IMR-90 (cell line): ENCODE data around the gene SH3GL2.

Experiments used
- BHLHE40 ChIP-seq: fragments of 150-350 bp; IDR thresholded peaks from 2 replicates; pipeline ENCODE4 v1.6.1; 2016; ENCODE audit warnings: mild to moderate bottlenecking, low read depth, low read length
- CEBPB ChIP-seq: IDR thresholded peaks from 2 replicates; pipeline ENCODE4 v1.6.1; 2012; ENCODE audit warnings: low read depth, low read length, improper control_type of control experiment
- FOS ChIP-seq: fragments of 150-350 bp; IDR thresholded peaks from 2 replicates; pipeline ENCODE4 v1.6.1; 2016; ENCODE audit warnings: low read depth, low read length
- MAFK ChIP-seq: IDR thresholded peaks from 2 replicates; pipeline ENCODE4 v1.6.1; 2012; ENCODE audit warnings: low read depth, low read length, improper control_type of control experiment
- MAZ ChIP-seq: IDR thresholded peaks from 2 replicates; pipeline ENCODE4 v1.6.1; 2012; ENCODE audit warnings: low read depth, mild to moderate bottlenecking, low read length, improper control_type of control experiment, moderate library complexity, borderline replicate concordance
- MXI1 ChIP-seq: IDR thresholded peaks from 2 replicates; pipeline ENCODE4 v1.6.1; 2012; ENCODE audit warnings: low read depth, mild to moderate bottlenecking, low read length, moderate library complexity, borderline replicate concordance
- POLR2A ChIP-seq: IDR thresholded peaks from 2 replicates; pipeline ENCODE4 v1.6.1; 2012; ENCODE audit warnings: mild to moderate bottlenecking, low read depth, low read length
- RAD21 ChIP-seq: IDR thresholded peaks from 2 replicates; pipeline ENCODE4 v1.6.1; 2012; ENCODE audit warnings: low read length, improper control_type of control experiment
- RCOR1 ChIP-seq: IDR thresholded peaks from 2 replicates; pipeline ENCODE4 v1.6.1; 2012; ENCODE audit warnings: mild to moderate bottlenecking, low read length, improper control_type of control experiment; ENCODE audit not compliant: insufficient replicate concordance
- RFX5 ChIP-seq: IDR thresholded peaks from 2 replicates; pipeline ENCODE4 v1.8.0; 2012; ENCODE audit warnings: low read depth, mild to moderate bottlenecking, low read length, moderate library complexity
- SMC3 ChIP-seq: fragments of 150-350 bp; IDR thresholded peaks from 2 replicates; pipeline ENCODE4 v1.6.1; 2016; ENCODE audit warnings: low read depth, mild to moderate bottlenecking, antibody characterized with exemption, low read length, moderate library complexity
- TF ChIP-seq, protein P1 (sequence below): conservative IDR thresholded peaks from 2 replicates; pipeline ENCODE4 v1.5.1; 2012; ENCODE audit warnings: mild to moderate bottlenecking, low read depth, low read length, improper control_type of control experiment
- TF ChIP-seq, protein P2 (sequence below): fragments of 150-350 bp; IDR thresholded peaks from 2 replicates; pipeline ENCODE4 v1.6.1; 2017; ENCODE audit warnings: mild to moderate bottlenecking, antibody characterized with exemption, low read length, low read depth

DNA sequence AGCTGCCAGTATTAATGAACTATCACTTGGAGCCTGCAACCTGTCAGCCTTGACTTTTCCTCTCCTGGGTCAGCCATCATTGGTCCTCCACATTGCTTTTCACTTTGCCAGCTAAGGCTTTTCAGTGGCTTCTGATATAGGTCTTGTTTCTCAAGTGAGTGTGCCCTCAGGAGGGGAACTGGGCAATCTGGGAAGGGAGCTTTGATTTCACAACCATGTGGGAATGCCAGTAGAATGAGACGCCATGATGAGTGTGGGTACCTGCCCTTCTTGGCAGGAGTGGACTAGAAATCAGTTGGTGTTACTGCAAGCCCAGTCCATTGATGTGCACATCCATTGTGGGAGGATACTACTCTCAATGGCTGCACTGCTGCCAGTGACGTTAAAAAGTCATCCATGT, 54.1 kb downstream of the SH3GL2 start:
- TF ChIP-seq, protein P1, sequence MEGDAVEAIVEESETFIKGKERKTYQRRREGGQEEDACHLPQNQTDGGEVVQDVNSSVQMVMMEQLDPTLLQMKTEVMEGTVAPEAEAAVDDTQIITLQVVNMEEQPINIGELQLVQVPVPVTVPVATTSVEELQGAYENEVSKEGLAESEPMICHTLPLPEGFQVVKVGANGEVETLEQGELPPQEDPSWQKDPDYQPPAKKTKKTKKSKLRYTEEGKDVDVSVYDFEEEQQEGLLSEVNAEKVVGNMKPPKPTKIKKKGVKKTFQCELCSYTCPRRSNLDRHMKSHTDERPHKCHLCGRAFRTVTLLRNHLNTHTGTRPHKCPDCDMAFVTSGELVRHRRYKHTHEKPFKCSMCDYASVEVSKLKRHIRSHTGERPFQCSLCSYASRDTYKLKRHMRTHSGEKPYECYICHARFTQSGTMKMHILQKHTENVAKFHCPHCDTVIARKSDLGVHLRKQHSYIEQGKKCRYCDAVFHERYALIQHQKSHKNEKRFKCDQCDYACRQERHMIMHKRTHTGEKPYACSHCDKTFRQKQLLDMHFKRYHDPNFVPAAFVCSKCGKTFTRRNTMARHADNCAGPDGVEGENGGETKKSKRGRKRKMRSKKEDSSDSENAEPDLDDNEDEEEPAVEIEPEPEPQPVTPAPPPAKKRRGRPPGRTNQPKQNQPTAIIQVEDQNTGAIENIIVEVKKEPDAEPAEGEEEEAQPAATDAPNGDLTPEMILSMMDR, result no peak
- no peak for TF ChIP-seq BHLHE40
- no peak for TF ChIP-seq CEBPB
- TF ChIP-seq, protein P2, sequence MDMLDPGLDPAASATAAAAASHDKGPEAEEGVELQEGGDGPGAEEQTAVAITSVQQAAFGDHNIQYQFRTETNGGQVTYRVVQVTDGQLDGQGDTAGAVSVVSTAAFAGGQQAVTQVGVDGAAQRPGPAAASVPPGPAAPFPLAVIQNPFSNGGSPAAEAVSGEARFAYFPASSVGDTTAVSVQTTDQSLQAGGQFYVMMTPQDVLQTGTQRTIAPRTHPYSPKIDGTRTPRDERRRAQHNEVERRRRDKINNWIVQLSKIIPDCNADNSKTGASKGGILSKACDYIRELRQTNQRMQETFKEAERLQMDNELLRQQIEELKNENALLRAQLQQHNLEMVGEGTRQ, result no peak
- TF ChIP-seq MAFK, result no peak
- no peak for TF ChIP-seq MXI1
- TF ChIP-seq POLR2A, result no peak
- no peak for TF ChIP-seq RAD21
- no peak for TF ChIP-seq FOS
- TF ChIP-seq RCOR1, result no peak
- TF ChIP-seq SMC3, result no peak
- TF ChIP-seq RFX5, result no peak
- no peak for TF ChIP-seq MAZ
